HG03432 (cell line): ENCODE results near the gene C2orf78.

Experiments used
- ATAC-seq: cut with Tn5 transposase; IDR thresholded peaks from one replicate; pipeline ENCODE4 v1.9.1; 2021; ENCODE audit warnings: mild to moderate bottlenecking, moderate library complexity; ENCODE audit not compliant: unreplicated experiment

C2orf78 gene

DNA sequence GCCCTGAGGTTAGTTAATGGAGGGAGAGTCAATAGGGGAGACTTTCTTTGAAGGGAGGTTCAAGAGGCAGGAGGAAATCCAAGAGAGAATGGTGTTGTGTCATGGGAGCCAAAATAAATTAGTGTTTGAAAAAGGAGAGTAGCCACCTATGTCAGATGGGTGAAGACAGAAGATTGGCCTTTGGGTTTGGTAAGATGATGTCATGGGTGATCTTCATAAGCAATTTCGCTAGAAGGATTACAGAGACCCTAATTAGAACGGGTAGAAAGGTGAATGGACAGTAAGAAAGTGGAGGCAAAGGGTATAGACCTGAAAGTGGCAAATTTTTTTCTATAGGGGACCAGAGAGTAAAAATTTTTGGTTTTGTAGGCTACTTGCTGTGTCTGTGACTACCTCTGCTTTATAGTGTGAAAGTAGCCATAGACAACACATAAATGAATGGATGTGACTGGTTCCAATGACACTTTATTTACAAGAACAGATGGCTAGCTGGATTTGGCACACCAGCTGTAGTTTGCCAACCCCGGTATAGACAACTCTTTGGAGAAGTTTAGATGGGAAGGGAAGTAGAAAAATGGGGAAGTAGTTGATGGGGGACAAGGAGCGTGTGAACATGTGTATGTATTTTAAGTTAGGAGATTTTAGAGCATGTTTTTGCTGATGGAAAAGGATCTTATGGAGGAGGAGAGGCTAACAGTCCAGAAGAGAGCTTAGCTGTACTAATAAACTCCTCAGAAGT is 54.0 kb downstream of the C2orf78 start:
- no peak for ATAC-seq

DNA sequence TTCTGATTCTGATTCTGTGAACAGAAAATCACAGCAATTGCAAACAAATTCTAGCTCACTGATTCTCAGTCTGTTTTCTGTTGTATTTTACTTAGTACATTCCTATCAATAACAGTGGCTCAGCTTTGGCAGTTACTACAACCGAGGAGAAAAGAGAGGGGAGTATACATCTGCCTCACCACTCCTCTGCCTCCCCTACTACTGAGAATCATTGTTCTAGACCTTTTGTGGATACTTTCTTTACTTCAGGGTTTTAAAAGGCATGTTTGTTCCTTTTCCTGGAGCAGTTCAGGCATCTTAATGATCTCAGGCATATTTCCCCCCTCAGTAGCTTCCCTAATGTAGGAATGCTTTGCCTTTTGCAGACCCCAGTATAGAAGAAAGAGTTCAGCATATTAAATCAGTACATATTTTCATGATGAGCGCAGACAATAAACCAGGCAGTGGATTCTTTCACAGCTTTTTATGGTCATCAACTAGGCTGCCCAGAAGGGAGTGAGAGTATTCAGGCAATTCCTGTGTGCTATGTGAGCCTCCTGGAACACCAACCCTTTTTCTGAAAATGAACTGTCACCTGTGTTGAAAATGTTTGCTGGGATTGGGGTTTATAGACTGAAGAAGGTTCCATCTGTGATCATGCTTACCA is 55.0 kb downstream of the C2orf78 start:
- ATAC-seq = no peak

DNA sequence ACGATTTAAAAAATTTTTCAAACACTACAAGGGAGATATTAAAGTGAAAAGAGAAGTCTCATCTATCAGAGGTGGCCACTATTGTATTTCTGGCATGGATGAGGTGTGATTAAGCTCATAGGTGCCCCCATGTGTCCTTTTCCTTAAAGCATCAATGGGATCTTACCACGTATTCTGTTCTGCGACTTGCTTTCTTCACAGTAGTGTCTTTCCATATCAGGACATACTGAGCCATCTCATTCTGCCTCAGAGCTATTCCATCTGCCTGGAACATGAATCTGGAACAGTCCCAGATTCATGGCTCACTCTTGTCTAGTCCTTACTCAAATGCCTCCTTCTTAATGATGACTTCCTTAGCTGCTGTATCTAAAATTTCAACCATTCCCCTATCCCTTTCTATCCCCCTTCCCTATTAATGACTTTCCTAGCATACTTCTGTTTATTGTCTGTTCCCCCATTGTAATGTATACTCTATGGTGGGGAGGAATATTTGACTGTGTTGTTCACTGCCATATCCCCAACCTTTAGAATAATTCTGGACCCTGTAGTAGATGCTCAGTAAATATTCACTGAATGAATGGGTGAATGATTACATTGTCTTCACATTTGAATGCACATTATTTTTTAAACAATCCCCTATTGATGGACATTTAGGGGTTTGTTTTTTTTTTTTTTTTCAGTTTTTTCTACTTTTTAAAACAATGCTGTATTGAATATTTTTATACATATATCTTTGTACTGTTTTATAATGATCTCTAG is 55.8 kb downstream of the C2orf78 start:
- no peak for ATAC-seq

DNA sequence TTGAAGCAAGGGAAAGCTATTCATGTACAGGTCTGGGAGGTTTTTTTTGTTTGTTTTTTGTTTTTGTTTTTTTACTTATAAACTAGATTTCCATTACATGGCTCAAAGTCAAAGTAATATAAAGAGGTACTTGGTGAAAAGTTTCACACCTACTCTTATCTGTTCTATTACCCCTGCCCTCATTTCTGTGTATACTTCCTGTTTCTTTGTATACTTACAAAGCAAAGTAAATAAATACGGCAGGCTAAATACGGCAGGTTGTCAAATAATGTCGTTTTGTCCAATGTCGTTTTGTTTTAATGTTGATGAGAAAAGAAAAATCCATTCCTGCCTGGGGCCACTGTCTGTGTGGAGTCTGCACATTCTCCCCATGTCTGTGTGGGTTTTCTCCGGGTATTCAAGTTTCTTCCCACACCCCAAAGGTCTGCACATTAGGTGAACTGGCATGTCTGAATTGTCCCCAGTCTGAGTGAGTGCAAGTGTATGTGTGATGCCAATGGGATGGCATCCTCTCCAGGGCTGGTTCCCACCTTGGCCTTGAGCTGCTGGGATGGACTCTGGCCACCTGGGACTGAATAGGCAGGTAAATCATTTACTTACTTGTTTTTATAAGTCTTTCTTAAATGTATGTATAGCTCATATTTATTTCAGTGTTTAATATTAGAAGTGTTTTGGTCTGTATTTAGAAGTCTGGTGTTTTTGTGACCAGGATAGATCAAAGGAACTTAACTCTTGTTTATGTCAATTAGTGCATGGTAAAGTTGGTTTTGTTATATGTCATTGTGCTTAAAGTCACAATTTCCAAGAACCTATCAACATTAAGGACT is 58.1 kb downstream of the C2orf78 start:
- no peak for ATAC-seq

DNA sequence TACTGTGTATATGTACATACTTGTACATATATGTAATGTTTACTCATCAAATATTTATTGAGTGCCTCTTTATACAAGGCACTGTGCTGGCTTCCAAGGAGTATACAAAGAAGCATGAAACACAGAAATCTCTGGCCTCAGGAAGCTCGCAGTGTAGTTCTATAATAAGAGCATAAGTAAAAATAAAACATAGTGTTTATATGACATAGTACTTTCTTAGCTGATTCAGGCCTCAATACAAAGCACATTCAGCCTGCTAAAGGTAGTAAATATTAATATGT is 58.7 kb downstream of the C2orf78 start:
- no peak for ATAC-seq

DNA sequence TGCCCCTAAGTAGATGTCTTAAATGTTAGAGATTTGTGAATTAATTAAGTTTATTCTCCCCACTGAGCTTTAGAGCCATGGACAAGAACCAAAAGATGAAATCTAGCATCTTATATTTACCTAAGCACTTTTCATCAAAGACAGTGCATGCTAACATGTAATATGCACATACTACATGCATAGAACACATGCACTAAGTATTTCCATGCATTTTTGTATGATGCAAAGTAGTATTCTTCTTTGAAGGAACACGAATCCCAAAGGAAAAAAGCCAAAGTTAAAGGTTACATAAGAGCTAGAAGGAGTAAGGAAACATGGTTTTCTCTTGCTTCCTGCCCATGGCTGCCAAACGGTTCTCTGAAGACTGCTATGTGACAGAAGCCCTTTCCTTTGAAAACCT is 60.1 kb downstream of the C2orf78 start:
- ATAC-seq = no peak

DNA sequence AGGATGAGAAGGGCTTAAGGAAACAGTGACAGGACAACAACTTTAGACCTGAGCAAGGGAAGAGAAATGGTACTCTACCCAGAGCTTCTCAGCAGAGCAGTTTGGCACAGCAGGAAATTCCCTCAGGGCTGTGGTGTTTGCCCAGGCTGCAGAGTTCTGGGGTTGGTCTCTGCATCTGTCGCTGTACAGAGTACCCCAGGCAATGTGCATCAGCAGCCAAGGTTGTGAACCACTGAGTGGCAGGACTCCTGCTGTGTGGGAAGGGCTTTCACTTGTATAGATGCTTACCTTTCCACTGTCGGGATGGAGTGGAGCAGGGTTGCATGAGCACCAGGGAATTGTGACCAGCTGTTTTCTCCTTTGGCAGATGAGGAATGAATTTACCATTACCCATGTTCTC is 66.0 kb downstream of the C2orf78 start:
- no peak for ATAC-seq

DNA sequence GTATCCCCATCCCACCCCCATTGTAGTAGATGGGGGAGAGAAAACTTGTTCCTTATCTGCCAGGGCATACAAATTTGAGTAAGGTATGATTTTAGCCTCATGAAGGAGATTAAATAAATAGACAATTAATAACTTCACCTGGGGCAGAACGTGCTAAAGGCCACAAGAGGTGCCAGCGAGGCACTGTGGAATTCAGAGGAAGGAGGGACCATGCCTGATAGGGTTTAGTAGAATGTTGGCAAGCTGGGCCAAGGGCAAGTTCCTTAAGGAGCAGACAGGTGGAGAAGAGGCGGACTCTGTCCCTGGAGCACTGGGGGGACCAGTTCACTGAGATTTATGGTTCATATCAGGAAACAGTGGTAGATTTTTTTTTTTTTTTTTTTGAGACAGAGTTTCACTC is 67.3 kb downstream of the C2orf78 start:
- no peak for ATAC-seq

DNA sequence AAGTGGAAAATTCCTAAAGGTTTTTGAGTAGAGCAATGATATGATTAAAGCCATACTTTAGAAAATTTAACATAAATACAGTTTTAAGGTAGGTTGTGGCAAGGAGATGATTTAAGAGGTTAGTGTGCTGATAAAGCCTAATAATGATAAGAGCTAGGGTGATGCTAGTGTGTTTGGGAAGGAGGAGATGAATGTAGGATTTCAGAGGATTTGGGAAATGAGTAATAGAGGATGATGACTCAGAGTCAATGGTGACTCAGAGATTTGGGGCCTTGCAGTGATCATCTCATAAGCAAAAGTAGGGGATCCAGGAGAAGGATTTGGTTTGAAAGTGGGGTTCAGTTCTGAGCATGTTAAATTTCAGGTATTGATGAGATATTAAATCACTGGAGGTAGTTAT is 68.0 kb downstream of the C2orf78 start:
- no peak for ATAC-seq

DNA sequence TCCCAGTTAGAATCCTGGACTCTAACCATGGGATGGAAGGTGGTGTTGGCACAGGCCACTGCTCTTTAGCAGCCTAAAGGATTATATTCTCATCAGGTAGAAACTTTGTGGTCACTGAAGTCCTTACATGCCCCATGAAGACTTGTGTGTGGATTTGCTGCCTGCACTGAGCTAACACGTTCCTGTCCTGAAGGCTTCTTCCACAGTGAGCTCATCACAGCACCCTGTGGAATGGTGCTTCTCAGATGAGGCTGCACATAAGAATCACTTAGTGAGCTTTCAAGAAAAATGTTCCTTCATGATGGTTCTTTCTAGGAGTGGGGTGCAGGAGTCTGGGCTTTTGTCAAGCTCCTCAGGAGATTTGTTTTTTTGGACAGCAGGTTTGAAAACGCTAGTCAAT is 71.5 kb downstream of the C2orf78 start:
- ATAC-seq = no peak

DNA sequence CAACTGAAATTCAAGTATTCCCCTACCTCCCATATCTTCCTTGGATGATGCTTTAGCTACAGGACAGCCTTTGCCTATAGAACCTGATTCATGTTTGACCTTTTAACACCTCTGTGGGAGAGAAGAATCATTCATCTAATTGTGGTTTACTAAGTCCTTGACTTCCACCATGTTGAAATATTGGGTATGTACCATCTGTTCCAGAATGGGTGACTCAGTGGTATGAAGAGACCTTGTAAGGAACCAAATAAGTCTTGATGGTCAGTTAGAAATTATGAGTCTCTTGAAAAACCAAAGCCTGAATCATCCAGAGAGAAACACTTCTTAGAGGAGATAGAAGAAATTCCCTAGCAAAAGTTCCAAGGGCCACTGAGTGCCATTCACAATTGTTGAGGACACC is 72.2 kb downstream of the C2orf78 start:
- no peak for ATAC-seq

DNA sequence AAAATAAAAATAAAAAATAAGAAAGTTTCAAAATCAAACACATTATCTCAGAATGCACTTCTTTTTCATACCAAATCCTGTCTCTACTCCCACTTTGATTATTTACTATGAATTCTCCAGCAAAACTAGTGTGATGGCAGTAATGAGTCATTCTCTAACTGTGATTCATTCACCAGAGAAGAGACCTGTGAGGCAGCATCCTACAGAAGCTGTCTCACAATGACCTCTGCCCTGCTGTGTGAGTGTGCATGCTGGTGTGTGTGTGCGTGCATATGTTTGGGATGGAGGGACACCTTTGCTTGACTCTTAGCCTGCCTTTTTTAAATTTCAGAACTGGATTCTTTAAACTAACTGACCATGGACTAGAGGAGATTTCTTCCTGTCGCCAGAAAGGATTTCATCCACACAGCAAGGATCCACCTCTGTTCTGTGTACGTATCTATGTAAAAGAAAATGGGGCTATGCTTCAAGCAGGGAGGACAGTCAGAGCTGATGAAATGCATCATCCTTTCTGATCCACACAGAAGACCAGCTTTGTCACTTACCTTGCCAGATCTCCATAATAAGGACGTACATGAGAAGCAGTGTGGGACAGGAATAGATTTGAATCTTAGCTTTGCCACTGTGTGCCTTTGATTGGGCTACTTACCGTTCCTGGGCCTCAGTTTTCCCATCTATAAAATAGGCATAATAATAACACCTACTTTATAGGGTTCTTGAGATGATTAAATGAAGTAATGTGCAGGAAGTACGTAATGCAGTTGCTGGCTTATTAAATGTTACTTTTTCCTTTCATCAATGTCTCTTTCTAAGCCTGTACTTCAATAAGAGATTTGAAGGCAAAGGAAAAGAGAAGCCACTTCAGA is 76.0 kb downstream of the C2orf78 start:
- ATAC-seq = no peak

DNA sequence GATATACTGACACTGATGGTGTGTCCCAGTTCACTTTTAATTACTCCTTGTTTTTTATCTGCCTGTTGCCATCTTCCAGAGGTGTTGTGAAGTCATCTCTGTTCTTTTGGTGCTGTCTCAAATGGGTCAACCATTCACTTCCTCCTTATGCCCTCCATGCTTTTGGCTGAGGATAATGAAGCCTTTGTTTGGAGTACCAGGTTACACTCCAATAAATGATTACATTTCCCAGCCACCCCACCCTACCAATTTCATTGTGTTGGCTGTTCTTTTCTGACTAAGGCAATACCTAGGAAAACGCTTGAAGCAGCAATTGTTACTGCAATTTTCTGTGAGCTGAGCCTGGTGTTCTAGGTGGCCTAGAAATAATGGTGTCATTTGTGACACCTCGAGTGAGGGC is 79.0 kb downstream of the C2orf78 start:
- ATAC-seq = no peak
